ENCODE measurements around the gene PGLYRP3.

- TF ChIP-seq, protein P1, sequence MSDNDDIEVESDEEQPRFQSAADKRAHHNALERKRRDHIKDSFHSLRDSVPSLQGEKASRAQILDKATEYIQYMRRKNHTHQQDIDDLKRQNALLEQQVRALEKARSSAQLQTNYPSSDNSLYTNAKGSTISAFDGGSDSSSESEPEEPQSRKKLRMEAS (IDR thresholded peaks at IDR 0.05): no peak
- TF ChIP-seq EP300 (IDR thresholded peaks at IDR 0.05; ENCODE audit: borderline replicate concordance) (no peak), ZBTB7A (IDR thresholded peaks at IDR 0.05; ENCODE audit: low read depth) (no peak), TCF12 (IDR thresholded peaks at IDR 0.05; ENCODE audit: low read depth) (no peak)
These were observed 19.3 kb downstream of the PGLYRP3 start for GRCh38 chr1:153293480-153293775.

All from Ishikawa (cell line).